GM12874 (cell line): ENCODE data around the gene SLC7A14.
A peak's percentile ranks its signal among the peaks of the same experiment; 100 is the strongest.

Experiments used
- TF ChIP-seq, protein P1 (sequence below): IDR thresholded peaks from 2 replicates; pipeline ENCODE4 v1.5.1; 2011; ENCODE audit warnings: low read depth, mild to moderate bottlenecking, control low read depth, low read length, moderate library complexity; ENCODE audit not compliant: insufficient read depth

Gene SLC7A14

DNA sequence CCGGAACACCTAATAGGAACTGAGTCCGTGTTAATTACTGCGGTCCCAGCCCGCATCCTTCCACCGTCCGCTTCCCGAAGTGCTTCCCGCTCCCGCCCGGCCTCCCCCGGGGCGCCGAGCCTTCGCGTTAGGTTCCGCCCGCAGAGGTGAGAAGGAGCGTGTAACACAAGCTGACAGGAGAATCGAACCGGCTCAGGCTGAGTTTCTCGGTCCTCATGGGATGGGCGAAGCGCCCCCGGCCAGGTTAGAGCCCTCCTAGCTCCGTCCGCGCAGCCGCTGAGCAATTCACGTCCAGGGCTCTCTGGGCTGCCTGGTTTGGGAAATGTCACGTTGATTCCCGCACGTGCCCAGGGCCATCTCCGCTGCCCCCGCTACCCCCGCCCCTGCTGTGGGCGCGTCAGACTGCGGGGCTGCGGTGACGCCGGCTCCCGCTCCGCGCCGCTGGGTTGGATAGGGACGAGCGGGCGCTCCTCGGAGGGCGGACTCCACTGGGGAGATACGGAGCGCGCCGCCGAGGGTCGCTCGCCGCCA, 166.3 kb downstream of the SLC7A14 start:
- TF ChIP-seq, protein P1, sequence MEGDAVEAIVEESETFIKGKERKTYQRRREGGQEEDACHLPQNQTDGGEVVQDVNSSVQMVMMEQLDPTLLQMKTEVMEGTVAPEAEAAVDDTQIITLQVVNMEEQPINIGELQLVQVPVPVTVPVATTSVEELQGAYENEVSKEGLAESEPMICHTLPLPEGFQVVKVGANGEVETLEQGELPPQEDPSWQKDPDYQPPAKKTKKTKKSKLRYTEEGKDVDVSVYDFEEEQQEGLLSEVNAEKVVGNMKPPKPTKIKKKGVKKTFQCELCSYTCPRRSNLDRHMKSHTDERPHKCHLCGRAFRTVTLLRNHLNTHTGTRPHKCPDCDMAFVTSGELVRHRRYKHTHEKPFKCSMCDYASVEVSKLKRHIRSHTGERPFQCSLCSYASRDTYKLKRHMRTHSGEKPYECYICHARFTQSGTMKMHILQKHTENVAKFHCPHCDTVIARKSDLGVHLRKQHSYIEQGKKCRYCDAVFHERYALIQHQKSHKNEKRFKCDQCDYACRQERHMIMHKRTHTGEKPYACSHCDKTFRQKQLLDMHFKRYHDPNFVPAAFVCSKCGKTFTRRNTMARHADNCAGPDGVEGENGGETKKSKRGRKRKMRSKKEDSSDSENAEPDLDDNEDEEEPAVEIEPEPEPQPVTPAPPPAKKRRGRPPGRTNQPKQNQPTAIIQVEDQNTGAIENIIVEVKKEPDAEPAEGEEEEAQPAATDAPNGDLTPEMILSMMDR, result no peak

DNA sequence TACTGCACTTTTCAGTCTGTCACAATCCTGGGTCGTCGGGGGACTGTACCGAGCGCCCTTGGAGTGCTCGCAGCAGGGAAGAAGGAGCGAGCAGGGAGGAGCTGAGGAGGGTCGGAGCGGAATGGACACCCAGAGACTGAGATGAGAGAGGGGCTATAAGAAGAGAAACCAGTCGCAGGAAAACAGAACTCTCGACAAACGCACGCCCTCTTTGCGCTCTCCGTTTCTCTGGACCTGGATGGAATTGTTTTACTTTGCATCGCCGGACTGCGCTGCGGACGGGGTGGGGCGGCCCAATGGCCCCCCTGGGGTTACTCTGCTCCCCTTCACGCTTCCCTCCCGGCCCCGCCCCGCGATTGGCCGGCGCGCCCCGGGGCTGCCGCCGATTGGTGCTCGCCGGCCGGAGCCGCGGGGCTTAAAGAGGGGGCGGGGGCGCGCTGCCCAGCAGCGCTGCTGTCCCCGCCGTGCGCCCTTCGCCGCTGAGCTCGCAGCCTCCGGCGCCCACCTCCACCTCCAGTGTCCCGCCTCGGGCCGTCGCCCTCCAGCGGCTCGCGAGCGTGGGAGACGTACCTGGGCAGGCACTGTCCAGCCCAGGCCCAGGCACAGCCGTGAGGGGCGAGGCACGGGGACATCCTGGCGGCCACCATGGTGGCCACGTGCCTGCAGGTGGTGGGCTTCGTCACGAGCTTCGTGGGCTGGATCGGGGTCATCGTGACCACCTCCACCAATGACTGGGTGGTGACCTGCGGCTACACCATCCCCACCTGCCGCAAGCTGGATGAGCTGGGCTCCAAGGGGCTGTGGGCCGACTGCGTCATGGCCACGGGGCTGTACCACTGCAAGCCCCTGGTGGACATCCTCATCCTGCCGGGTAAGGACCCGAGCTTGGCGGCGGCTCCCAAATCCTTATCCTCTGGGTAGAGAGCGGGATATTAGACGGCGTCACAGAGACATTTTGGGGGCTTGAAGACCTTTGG, 167.2 kb downstream of the SLC7A14 start, which contains the start of gene CLDN11:
Gene CLDN11 (plus strand): TSS at position 447 of the 977 bp plus-strand sequence. CDS start 199 bp downstream, at position 646.
- TF ChIP-seq, protein P1, result no peak

DNA sequence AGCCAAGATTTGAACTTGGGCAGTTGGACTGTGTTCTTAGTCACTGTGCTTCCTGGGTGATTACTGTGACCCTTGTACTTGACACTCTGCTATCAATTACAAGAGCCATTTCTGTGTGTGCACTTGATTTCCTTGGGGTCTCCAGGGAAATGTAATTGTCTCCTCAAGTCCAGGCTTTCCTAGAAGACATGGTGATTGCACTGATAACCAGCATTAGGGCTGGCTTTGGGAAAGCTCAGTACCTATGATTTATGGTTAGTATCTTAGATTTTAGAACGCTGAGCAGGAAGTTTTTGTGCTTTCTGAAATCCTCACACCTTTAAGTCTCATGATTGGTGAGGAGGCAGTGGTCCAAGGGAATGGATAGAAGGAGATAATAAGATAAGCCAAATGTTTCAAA, 168.8 kb downstream of the SLC7A14 start:
- TF ChIP-seq, protein P1, result no peak

- TF ChIP-seq, protein P1, result peak; percentile 94
Observed at GRCh38 chr3:170414202-170414663, 171.6 kb downstream of the SLC7A14 start.

- TF ChIP-seq, protein P1, result no peak
Observed at GRCh38 chr3:170413291-170413690, 172.6 kb downstream of the SLC7A14 start.

- TF ChIP-seq, protein P1, result peak; percentile 40; the same call in 1 of the 2 replicates
Observed at GRCh38 chr3:170410428-170411029, 175.3 kb downstream of the SLC7A14 start.
